Hippocampal formation (tissue), 2 donors: ENCODE results near the gene TUBA1B.

ENCODE experiments used
- DNase-seq, 2 donors: peaks; one replicate each; lab custom pipeline; 2025; lab: John Stamatoyannopoulos, UW

Gene TUBA1B

GRCh38 chr12:49089821-49090773 is 41.1 kb downstream of the TUBA1B start:
- DNase-seq, result no peak

DNA sequence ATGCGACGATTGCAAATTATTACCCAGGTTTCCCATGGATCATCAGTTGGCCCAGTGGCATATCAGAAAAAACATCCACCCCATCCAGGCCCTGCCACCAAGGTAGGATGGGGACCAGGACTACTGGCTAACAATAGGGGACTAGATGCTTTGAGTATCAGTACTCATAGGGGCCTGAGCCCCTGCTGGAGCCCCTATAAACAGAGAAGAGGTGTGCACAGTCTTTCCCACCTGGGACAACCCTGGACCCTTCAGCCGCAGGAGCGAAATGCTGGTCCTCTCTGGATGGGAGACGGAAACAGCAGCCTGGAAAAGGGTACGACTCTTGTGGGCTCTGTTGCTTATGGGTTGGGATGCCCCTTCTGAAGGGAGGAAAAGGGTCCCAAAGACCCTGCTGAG is 42.3 kb downstream of the TUBA1B start:
- DNase-seq, result no peak

DNA sequence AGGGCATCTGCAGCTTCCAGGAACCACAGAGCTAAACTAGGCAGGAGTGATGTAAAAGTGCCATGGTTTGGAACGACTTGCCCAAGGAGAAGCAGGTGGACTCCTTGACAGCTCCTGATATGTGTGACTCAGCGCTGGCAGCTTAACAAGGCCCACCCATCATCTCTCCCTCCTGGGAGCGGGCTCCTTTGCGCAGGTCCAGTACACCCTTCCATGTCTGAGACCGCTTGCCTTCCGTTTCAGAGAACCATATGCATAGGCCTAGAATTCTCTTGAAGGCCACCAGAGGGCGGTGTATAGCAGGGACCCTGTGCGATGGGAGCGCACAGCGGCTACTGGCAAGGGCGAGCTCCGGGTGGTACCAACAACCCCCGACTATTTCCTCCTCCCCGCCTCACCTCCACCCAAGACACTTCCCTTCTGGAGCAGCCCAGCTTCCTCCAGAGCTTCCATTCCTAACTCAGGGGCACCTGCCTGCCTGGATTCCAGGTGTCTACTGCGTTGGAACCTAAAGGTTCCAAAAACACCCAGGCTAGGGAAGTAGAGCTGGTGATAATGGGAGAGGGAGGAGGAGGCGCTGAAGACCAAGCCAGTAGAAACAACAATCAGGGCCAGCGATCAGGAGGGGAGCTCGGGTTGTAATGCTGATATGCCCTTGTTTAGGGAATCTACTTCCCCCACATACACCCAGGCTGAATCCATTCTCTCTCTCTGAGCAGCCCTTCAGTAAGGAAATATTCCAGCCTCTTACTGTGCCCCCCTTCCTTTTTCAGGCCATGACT is 42.9 kb downstream of the TUBA1B start:
- peak; percentile 72 to 91 for DNase-seq

DNA sequence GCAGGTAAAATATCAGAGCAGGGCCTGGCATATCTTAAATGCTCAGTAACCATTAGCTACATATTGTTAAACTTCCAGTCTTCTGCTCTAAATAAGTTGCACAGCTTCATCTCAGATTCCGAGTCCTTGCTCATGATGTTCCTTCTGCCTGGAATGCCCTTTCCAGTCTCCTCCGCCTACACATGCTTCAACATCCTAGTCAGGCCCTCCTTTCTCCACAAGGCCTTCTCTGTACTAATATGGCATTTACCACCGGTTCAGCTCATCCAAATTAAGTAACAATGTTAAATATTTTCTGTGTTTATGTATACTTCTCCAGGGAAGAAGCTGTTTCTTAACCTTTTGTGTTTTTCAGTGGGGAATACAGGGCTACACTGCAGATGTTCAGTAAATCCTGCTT is 45.1 kb downstream of the TUBA1B start:
- DNase-seq, result no peak

- DNase-seq, result no peak
These were observed 46.8 kb downstream of the TUBA1B start for GRCh38 chr12:49084438-49084837.

DNA sequence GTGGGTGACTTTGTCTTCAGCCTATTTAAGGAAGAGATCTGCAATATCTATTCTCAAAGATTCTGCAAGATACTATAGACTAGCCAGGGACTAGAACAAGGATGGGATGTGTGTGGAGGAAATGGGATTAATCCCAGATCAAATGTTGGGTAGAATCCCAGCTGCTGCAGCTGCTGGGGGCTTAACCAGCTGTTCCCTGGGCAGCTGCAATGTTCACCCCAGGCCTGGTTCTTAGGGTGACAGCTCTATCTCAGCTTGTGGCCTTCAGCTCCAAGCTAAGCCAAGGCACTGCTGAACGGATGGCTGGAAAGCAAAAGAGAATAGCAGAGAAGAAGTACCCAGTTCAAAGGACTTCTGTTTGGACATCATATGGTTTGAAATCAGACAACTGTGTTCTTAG is 51.4 kb downstream of the TUBA1B start:
- no peak for DNase-seq
